T47D (cell line): Measurements from ENCODE around the gene MUC4.
A peak's percentile ranks its signal among the peaks of the same experiment; 100 is the strongest.

ENCODE experiments used
- DNase-seq, 2 experiments: peaks; one replicate each; pipeline versions ENCODE4 v3.0.0 to v3.0.0-alpha.2; 2011 to 2012; ENCODE audit warnings: low read depth in 1 of 2, low spot score in 1 of 2
- JUND ChIP-seq: IDR thresholded peaks from 2 replicates; pipeline ENCODE4 v1.6.1; 2012; ENCODE audit warnings: low read depth
- in situ Hi-C: cut with HindIII; loops from 2 replicates; pipeline ENCODE4 v1.10.0; 2016; ENCODE audit warnings: low sequenced_read_pairs, low pct_unique_long_range_greater_than_20kb

The MUC4 gene

DNA sequence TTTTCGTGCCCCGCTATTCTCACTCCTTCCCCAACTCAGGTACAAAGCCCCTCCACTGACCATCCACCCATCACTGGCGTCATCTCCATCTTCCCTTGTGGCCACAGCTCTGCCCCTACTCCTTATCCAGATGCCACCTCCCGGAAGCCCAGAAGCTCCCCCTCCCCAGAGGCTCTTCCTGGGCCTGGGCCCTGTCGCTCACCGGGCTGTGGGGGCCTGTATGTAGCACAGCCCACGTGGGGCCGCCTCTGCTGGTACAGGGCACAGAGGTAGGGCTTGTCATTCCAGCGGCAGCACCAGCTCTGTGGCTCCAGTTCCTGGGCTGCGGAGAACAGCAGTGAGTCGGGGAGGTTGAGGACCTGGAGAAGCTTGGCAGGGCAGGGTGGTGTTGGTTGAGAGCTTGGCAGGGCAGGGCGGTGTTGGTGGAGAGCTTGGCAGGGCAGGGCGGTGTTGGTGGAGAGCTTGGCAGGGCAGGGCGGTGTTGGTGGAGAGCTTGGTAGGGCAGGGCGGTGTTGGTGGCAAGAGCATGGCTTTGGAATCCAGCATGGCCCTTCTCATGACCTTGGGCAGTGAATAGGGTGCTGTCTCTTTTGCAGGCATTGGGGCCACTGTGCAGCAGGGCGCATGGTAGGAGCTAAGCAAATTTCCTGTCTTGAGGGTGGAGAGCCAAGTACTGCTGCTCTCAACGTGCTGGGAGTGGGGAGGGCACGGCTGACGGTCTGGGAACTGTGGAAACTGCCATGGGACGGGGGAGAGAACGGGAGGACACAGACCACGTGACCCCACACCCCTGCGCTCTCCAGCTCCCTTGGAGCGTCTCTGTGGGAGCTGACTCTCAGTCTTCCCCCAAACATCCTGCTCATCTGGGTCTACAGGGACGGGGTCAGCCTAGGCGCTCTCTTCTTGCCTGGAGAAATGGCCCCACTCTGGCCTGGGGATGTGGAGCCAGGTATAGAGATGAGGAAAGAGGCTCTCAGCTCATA lies 47.6 kb downstream of the MUC4 start:
- no peak for TF ChIP-seq JUND
- DNase-seq, result no peak
- in situ Hi-C loops, result no loop called here

- TF ChIP-seq JUND, result no peak
- in situ Hi-C loops, result no loop called here
- no peak for DNase-seq
These were observed 48.5 kb downstream of the MUC4 start for GRCh38 chr3:195763076-195763830.

DNA sequence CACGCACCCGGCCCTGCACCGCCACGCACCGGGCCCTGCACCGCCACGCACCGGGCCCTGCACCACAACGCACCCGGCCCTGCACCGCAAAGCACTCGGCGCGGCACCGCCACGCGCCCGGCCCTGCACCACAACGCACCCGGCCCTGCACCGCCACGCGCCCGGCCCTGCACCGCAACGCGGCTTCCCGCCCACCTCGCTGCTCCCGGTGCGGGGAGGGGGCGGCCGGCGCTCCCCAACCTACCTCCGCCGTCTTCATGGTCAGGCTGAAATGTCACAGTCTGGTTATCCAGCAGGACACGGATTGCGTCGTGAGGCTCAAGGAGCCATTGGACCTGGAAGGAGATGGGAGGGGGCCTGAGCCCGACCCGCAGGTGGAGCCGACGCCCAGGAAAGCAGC lies 49.1 kb downstream of the MUC4 start:
- no peak for TF ChIP-seq JUND
- in situ Hi-C loops, result no loop called here
- no peak for DNase-seq

GRCh38 chr3:195762249-195762585 lies 49.5 kb downstream of the MUC4 start:
- no peak for DNase-seq
- in situ Hi-C loops, result no loop called here

GRCh38 chr3:195761567-195762248 lies 50.0 kb downstream of the MUC4 start:
- no peak for TF ChIP-seq JUND
- in situ Hi-C loops, result no loop called here
- DNase-seq, result no peak

More at GRCh38 chr3:195762249-195762585, 49.5 kb downstream of the MUC4 start:
- no peak for TF ChIP-seq JUND

GRCh38 chr3:195761123-195761566 lies 50.6 kb downstream of the MUC4 start:
- in situ Hi-C loops, result no loop called here
- no peak for TF ChIP-seq JUND
- no peak for DNase-seq

DNA sequence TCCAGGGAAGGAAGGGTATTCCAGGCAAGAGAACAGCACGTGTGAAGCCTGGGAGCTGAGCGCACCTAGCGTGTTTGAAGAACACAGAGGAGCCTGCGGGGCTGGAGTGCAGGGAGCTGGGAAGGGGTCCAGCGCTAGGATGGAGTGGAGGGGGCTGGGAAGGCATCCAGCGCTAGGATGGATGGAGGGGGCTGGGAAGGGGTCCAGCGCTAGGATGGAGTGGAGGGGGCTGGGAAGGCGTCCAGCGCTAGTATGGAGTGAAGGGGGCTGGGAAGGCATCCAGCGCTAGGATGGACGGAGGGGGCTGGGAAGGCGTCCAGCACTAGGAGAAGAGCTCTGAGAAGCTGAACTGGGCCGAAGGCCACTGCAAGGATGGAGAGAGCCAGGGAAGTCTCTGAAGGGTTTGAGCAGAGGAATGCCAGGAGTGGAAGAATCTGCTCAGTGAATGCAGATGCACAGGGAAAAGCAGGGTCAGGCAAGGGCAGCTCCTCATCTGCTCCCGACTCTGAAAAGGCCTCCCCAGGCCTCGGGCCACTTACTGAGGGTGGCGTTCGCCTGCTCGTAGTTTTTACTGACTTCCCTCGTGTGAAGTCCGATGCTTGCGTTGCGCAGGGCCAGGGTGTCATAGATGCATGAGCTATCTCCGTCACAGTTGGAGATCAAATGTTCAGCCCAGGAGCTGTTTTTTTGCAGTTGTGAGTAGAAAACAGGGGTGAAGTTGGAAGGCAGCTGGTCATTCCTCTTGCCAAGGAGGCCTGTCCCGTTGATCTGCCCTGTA lies 51.2 kb downstream of the MUC4 start:
- TF ChIP-seq JUND, result no peak
- in situ Hi-C loops, result no loop called here
- peak in 1 of 2 experiments; percentile 47 for DNase-seq

- TF ChIP-seq JUND, result no peak
- in situ Hi-C loops, result no loop called here
- no peak for DNase-seq
These were observed 52.9 kb downstream of the MUC4 start for GRCh38 chr3:195758721-195759353.

DNA sequence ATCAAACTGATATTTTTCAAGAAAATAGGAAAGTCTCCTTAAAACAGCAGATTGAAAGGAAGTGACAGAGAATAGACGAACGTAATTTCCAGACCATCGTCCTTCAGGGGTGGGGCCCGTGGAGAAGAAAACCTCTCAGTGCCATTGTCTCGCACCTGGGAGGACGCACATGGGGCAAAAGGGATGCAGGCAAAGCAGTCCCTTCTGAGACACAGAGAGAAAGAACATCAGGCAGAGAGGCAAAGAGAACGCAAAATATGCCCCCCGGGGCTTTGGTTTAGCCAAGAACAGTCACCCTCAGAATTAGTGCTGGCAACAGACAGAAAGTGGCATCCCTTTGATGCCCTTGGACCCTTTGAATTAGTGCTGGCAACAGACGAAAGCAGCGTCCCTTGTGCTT lies 53.9 kb downstream of the MUC4 start:
- no peak for TF ChIP-seq JUND
- in situ Hi-C loops, result no loop called here
- DNase-seq, result no peak

- in situ Hi-C loops, result no loop called here
- no peak for TF ChIP-seq JUND
These were observed 54.3 kb downstream of the MUC4 start for GRCh38 chr3:195757438-195757770.

DNA sequence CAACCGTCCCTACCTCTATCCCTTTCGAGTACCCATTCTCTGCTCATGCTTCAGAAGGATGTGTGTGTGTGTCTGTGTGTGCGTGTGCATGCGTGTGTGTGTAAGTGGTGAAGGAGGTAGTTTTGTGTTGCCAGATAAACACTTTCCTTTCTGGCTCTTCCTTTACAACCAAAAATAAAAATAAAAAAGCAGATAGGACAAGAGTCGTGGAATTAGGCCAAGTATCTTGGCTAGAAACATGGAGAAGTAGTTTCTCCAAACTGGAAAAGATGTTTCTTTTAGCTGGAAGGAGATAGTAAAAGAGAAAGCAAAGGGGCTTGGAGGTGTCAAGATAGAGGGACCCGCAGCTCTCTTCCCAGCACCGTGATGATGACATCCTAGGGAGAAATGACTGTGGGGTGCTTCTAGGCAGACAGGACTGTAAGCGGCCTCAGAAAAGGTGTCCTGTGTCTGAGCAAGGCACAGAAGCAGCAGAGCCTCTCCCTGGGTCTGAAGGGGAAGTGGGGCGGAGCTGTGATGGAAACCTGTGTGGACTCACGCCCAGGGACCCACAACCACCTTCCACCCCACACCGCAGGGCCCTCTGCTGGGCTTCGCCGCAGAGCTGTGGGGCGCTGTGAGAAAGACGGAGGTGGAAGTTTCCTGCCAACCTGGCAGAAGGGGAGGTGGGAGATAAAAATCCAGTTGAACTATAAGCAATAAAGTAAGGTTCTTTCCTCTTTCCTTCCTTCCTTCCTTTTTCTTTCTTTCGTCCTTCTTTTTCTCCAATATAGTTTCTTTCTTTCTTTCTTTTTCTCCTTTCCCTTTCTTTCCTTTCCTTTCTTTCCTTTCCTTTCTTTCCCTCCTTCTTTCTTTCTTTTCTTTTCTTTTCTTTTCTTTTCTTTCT lies 55.7 kb downstream of the MUC4 start:
- TF ChIP-seq JUND, result no peak
- in situ Hi-C loops, result no loop called here
- no peak for DNase-seq

More at GRCh38 chr3:195757438-195757770, 54.3 kb downstream of the MUC4 start:
- DNase-seq, result no peak
